GM13976 (cell line): ENCODE results near the gene ATP7B.

Experiments
- DNase-seq: peaks from one replicate; pipeline ENCODE4 v3.0.0; 2012; ENCODE audit warnings: low spot score
- in situ Hi-C: fragments of 300-500 bp; cut with MboI; formaldehyde crosslinking; loops from one replicate; pipeline ENCODE4 v1.12.0; 2022; ENCODE audit warnings: low sequenced_read_pairs, mixed read lengths, inconsistent platforms; ENCODE audit not compliant: unreplicated experiment
- TF ChIP-seq, protein P1 (sequence below): IDR thresholded peaks from 2 replicates; pipeline ENCODE4 v1.5.1; 2012; ENCODE audit warnings: borderline replicate concordance, mild to moderate bottlenecking; ENCODE audit not compliant: insufficient read depth; ENCODE audit errors: extremely low read depth, missing control alignments, control extremely low read depth

Gene ATP7B

GRCh38 chr13:51920786-51921185 is 90.5 kb downstream of the ATP7B start:
- in situ Hi-C loops: no loop called here
- TF ChIP-seq, protein P1, sequence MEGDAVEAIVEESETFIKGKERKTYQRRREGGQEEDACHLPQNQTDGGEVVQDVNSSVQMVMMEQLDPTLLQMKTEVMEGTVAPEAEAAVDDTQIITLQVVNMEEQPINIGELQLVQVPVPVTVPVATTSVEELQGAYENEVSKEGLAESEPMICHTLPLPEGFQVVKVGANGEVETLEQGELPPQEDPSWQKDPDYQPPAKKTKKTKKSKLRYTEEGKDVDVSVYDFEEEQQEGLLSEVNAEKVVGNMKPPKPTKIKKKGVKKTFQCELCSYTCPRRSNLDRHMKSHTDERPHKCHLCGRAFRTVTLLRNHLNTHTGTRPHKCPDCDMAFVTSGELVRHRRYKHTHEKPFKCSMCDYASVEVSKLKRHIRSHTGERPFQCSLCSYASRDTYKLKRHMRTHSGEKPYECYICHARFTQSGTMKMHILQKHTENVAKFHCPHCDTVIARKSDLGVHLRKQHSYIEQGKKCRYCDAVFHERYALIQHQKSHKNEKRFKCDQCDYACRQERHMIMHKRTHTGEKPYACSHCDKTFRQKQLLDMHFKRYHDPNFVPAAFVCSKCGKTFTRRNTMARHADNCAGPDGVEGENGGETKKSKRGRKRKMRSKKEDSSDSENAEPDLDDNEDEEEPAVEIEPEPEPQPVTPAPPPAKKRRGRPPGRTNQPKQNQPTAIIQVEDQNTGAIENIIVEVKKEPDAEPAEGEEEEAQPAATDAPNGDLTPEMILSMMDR: no peak
- DNase-seq: no peak

- no peak for DNase-seq
- TF ChIP-seq, protein P1: no peak
- in situ Hi-C loops: no loop called here
Observed at GRCh38 chr13:51920267-51920666, 91.0 kb downstream of the ATP7B start.

- in situ Hi-C loops: no loop called here
Observed at GRCh38 chr13:51919531-51919930, 91.7 kb downstream of the ATP7B start.

GRCh38 chr13:51916962-51917361 is 94.3 kb downstream of the ATP7B start:
- DNase-seq: no peak
- in situ Hi-C loops: no loop called here

More at GRCh38 chr13:51919531-51919930, 91.7 kb downstream of the ATP7B start:
- TF ChIP-seq, protein P1: no peak
- DNase-seq: no peak

DNA sequence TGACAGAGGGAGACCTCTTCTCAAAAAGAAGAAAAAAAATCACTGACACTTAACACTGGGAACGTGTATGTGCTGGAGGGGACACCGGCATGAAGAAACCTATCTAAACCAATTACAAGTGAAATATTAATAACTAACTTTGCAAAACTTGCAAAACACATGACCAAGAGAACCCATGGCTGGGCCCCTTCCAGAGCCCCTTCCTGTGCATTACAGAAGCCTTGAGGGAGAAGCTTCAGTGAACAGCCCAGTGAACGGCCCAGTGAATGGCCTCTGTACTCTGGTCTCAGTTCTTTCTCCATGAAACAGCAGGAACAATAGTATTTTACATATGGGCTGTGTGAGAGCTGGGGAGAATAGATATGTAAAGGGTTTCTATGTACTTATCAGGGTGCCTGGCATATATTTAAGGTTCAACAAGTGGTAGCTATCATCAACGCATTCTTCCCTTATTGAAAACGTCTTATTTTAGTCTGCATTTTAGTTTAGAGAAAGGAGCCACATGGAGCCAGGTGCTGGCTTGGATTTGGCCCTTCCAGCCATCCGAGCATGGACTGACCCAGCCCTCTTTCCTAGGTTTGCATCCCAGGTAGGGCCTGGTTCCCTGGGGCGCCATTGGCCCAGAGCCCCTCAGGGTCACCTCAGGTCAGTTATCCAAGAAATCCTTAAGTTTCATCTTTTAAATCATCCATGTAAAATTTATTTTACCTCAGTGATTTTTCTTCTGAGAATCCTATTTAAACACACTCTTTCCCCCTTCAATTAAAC is 95.0 kb downstream of the ATP7B start:
- TF ChIP-seq, protein P1: no peak
- DNase-seq: no peak
- in situ Hi-C loops: no loop called here

More at GRCh38 chr13:51916962-51917361, 94.3 kb downstream of the ATP7B start:
- TF ChIP-seq, protein P1: no peak

GRCh38 chr13:51914137-51914493 is 97.1 kb downstream of the ATP7B start:
- in situ Hi-C loops: no loop called here
- DNase-seq: no peak
- TF ChIP-seq, protein P1: no peak
